ENCODE results near the gene NOTCH1. TPM values are rescaled to one million over a fixed set of nuclear protein-coding genes. Genes with fewer than 3 reads are reported as not detected.

NOTCH1 gene
- total RNA-seq, 2 experiments from 2014 or later, result 17.6 to 17.9 TPM

- no peak overlapping the region for H2AFZ ChIP-seq (ENCODE audit: low read length)
- H4K20me1 ChIP-seq (ENCODE audit: insufficient read depth, low read length), result peaks cover 5% of the 10 kb centered on the region; the same call in 1 of the 2 replicates
- H3K4me3 ChIP-seq (ENCODE audit: low read depth, low read length, poor library complexity, severe bottlenecking), result no peak overlapping the region
- H3K79me2 ChIP-seq (ENCODE audit: insufficient read depth, low read depth, low read length), result peaks cover 20% of the 10 kb centered on the region
- DNase-seq (ENCODE audit: low spot score), result no peak
- ChIA-PET CTCF (ENCODE audit: unreplicated experiment) (no interaction called here), POLR2A (no interaction called here)
- no peak for TF ChIP-seq CTCF (conservative IDR thresholded peaks at IDR 0.05; ENCODE audit: low read length)
- TF ChIP-seq EZH2phosphoT487 (IDR thresholded peaks at IDR 0.05; ENCODE audit: borderline replicate concordance, low read depth, low read length), result no peak
- no TSS peak for BruUV-seq (replicated peaks)
- no peaks in the 10 kb centered on the region for H3K9me3 ChIP-seq (ENCODE audit: low read length)
- H3K9me2 ChIP-seq (ENCODE audit: insufficient read depth, low read length), result no peaks in the 10 kb centered on the region
- no peak overlapping the region for H3K27ac ChIP-seq (ENCODE audit: low read depth, low read length, poor library complexity, severe bottlenecking)
- peaks cover 86% of the 10 kb centered on the region for H3K36me3 ChIP-seq (ENCODE audit: insufficient read depth, low read length)
- intact Hi-C loops (cut with micrococcal nuclease; ENCODE audit: unreplicated experiment), result no loop called here
- H3K4me1 ChIP-seq (ENCODE audit: insufficient read depth, low read length, poor library complexity, severe bottlenecking), result no peaks in the 10 kb centered on the region
- no peak overlapping the region for H3K4me2 ChIP-seq (ENCODE audit: low read length)
These were observed 70.6 kb downstream of the NOTCH1 start for GRCh38 chr9:136474974-136475865.

- H3K9me2 ChIP-seq (ENCODE audit: insufficient read depth, low read length), result no peaks in the 10 kb centered on the region
- H3K9me3 ChIP-seq (ENCODE audit: low read length), result no peaks in the 10 kb centered on the region
- no peak overlapping the region for H3K4me3 ChIP-seq (ENCODE audit: low read depth, low read length, poor library complexity, severe bottlenecking)
- DNase-seq (ENCODE audit: low spot score), result no peak
- no peak for TF ChIP-seq CTCF (conservative IDR thresholded peaks at IDR 0.05; ENCODE audit: low read length)
- TF ChIP-seq EZH2phosphoT487 (IDR thresholded peaks at IDR 0.05; ENCODE audit: borderline replicate concordance, low read depth, low read length), result no peak
- intact Hi-C loops (cut with micrococcal nuclease; ENCODE audit: unreplicated experiment), result no loop called here
- BruUV-seq (replicated peaks), result no TSS peak
- peaks cover 9% of the 10 kb centered on the region for H3K79me2 ChIP-seq (ENCODE audit: insufficient read depth, low read depth, low read length)
- no peak overlapping the region for H3K27ac ChIP-seq (ENCODE audit: low read depth, low read length, poor library complexity, severe bottlenecking)
- no peak overlapping the region for H2AFZ ChIP-seq (ENCODE audit: low read length)
- H3K36me3 ChIP-seq (ENCODE audit: insufficient read depth, low read length), result peaks cover 91% of the 10 kb centered on the region
- H3K4me2 ChIP-seq (ENCODE audit: low read length), result no peak overlapping the region
- peaks cover 5% of the 10 kb centered on the region; the same call in 1 of the 2 replicates for H4K20me1 ChIP-seq (ENCODE audit: insufficient read depth, low read length)
- H3K4me1 ChIP-seq (ENCODE audit: insufficient read depth, low read length, poor library complexity, severe bottlenecking), result no peaks in the 10 kb centered on the region
- ChIA-PET POLR2A (no interaction called here), CTCF (ENCODE audit: unreplicated experiment) (no interaction called here)
These were observed 71.7 kb downstream of the NOTCH1 start for GRCh38 chr9:136474021-136474640.

- H3K27ac ChIP-seq (ENCODE audit: low read depth, low read length, poor library complexity, severe bottlenecking), result no peak overlapping the region
- no peak overlapping the region for H3K4me3 ChIP-seq (ENCODE audit: low read depth, low read length, poor library complexity, severe bottlenecking)
- H2AFZ ChIP-seq (ENCODE audit: low read length), result no peak overlapping the region
- no peaks in the 10 kb centered on the region for H3K9me2 ChIP-seq (ENCODE audit: insufficient read depth, low read length)
- intact Hi-C loops (cut with micrococcal nuclease; ENCODE audit: unreplicated experiment), result no loop called here
- no peak for TF ChIP-seq EZH2phosphoT487 (IDR thresholded peaks at IDR 0.05; ENCODE audit: borderline replicate concordance, low read depth, low read length)
- TF ChIP-seq CTCF (conservative IDR thresholded peaks at IDR 0.05; ENCODE audit: low read length), result no peak
- H3K9me3 ChIP-seq (ENCODE audit: low read length), result no peaks in the 10 kb centered on the region
- CTCF ChIA-PET (ENCODE audit: unreplicated experiment), result no interaction called here
- no peaks in the 10 kb centered on the region; the same call in 1 of the 2 replicates for H4K20me1 ChIP-seq (ENCODE audit: insufficient read depth, low read length)
- no peaks in the 10 kb centered on the region for H3K4me1 ChIP-seq (ENCODE audit: insufficient read depth, low read length, poor library complexity, severe bottlenecking)
- peaks cover 1% of the 10 kb centered on the region for H3K79me2 ChIP-seq (ENCODE audit: insufficient read depth, low read depth, low read length)
- no peak overlapping the region for H3K4me2 ChIP-seq (ENCODE audit: low read length)
- BruUV-seq (replicated peaks), result no TSS peak
- POLR2A ChIA-PET, result interaction anchor here (0.6 kb wide), 1 partner anchor 46 kb away, joined by 6 read pairs; no protein-coding TSS in a partner anchor
- peaks cover 97% of the 10 kb centered on the region for H3K36me3 ChIP-seq (ENCODE audit: insufficient read depth, low read length)
- no peak for DNase-seq (ENCODE audit: low spot score)
These were observed 72.5 kb downstream of the NOTCH1 start for GRCh38 chr9:136473354-136473721.
